Measurements from ENCODE around the gene AP4E1.

- TF ChIP-seq CTCF (conservative IDR thresholded peaks at IDR 0.05; ENCODE audit: low read depth, low read length) (no peak), SMC3 (IDR thresholded peaks at IDR 0.05; ENCODE audit: low read depth, low read length) (no peak), USF2 (IDR thresholded peaks at IDR 0.05; ENCODE audit: low read depth, low read length) (no peak), POLR2A (IDR thresholded peaks at IDR 0.05; ENCODE audit: low read depth, low read length) (no peak), RAD21 (IDR thresholded peaks at IDR 0.05; ENCODE audit: low read length) (no peak), RFX5 (IDR thresholded peaks at IDR 0.05; ENCODE audit: low read depth, low read length) (no peak), FOS (IDR thresholded peaks at IDR 0.05; ENCODE audit: low read depth, low read length) (no peak), MAZ (IDR thresholded peaks at IDR 0.05; ENCODE audit: borderline replicate concordance, low read depth, low read length) (no peak), CEBPB (IDR thresholded peaks at IDR 0.05; ENCODE audit: low read depth, low read length) (no peak), MAFK (IDR thresholded peaks at IDR 0.05; ENCODE audit: low read depth, low read length) (no peak), MXI1 (IDR thresholded peaks at IDR 0.05; ENCODE audit: borderline replicate concordance, low read depth, low read length) (no peak), ELK1 (IDR thresholded peaks at IDR 0.05; ENCODE audit: borderline replicate concordance, low read depth, low read length) (no peak), CHD1 (IDR thresholded peaks at IDR 0.05; ENCODE audit: low read depth, low read length) (no peak), NFE2L2 (IDR thresholded peaks at IDR 0.05; ENCODE audit: low read depth, low read length) (no peak)
These were observed 778 bp upstream of the AP4E1 start for GRCh38 chr15:50907601-50908208.

All from IMR-90 (cell line).